Neural cell (in vitro differentiated cells): Measurements from ENCODE around the gene HSPA1A. TPM values are rescaled to one million over a fixed set of nuclear protein-coding genes. Genes with fewer than 3 reads are reported as not detected.
"Not testable (repeated sequence)": the region's sequence is repeated elsewhere in the genome, so short reads cannot be mapped to it uniquely, and the experiment has no call there.

Experiments
- H2AFZ ChIP-seq: fragments of 200-600, 300-800 bp; sonication (generic), shearing (Covaris generic); 2 replicates; pipeline ENCODE4 v1.6.0; 2014; ENCODE audit warnings: low read depth, mild to moderate bottlenecking, antibody characterized with exemption, low read length, moderate library complexity
- H3F3A ChIP-seq: fragments of 200-600 bp; shearing (Covaris generic); 2 replicates; pipeline ENCODE4 v1.6.1; 2016; ENCODE audit warnings: mild to moderate bottlenecking, moderate library complexity, mixed read lengths, antibody characterized with exemption, low read length; ENCODE audit not compliant: insufficient read depth, poor library complexity, severe bottlenecking
- H3K27ac ChIP-seq: fragments of 200-600, 300-800 bp; sonication (generic), shearing (Covaris generic); 2 replicates; pipeline ENCODE4 v1.5.1; 2014; ENCODE audit warnings: mild to moderate bottlenecking, low read length, moderate library complexity
- H3K27me3 ChIP-seq: fragments of 300-800, 200-600 bp; sonication (generic), shearing (Covaris generic); 2 replicates; pipeline ENCODE4 v1.6.0; 2014; ENCODE audit warnings: mild to moderate bottlenecking, low read depth, low read length, moderate library complexity; ENCODE audit not compliant: insufficient read depth
- H3K36me3 ChIP-seq: fragments of 300-800, 200-600 bp; sonication (generic), shearing (Covaris generic); 2 replicates; pipeline ENCODE4 v1.5.1; 2014; ENCODE audit warnings: mild to moderate bottlenecking, antibody characterized with exemption, low read length, moderate library complexity; ENCODE audit not compliant: insufficient read depth
- H3K4me2 ChIP-seq: fragments of 300-800, 200-600 bp; sonication (generic), shearing (Covaris generic); 2 replicates; pipeline ENCODE4 v1.6.0; 2014; ENCODE audit warnings: mild to moderate bottlenecking, low read length
- H3K4me3 ChIP-seq: fragments of 300-800, 200-600 bp; sonication (generic), shearing (Covaris generic); 2 replicates; pipeline ENCODE4 v1.5.1; 2014; ENCODE audit warnings: mild to moderate bottlenecking, low read length, moderate library complexity
- H3K79me2 ChIP-seq: fragments of 200-600 bp; shearing (Covaris generic); replicated peaks from 2 replicates; pipeline ENCODE4 v1.6.0; 2014; ENCODE audit warnings: mild to moderate bottlenecking, low read length, moderate library complexity; ENCODE audit not compliant: insufficient read depth
- H3K9ac ChIP-seq: fragments of 300-800, 200-600 bp; sonication (generic), shearing (Covaris generic); 2 replicates; pipeline ENCODE4 v1.6.1; 2016; ENCODE audit warnings: mild to moderate bottlenecking, low read length, mixed read lengths
- H3K9me2 ChIP-seq: fragments of 200-600 bp; shearing (Covaris generic); 2 replicates; pipeline ENCODE4 v1.6.1; 2016; ENCODE audit warnings: mild to moderate bottlenecking, low read length, mixed read lengths; ENCODE audit not compliant: insufficient read depth
- H3K9me3 ChIP-seq: fragments of 200-600, 300-800 bp; sonication (generic), shearing (Covaris generic); 2 replicates; pipeline ENCODE4 v1.6.1; 2016; ENCODE audit warnings: mild to moderate bottlenecking, mixed run types, low read length, moderate library complexity, mixed read lengths
- H4K20me1 ChIP-seq: fragments of 200-600 bp; shearing (Covaris generic); 2 replicates; pipeline ENCODE4 v1.6.1; 2016; ENCODE audit warnings: mild to moderate bottlenecking, mixed run types; ENCODE audit not compliant: insufficient read depth
- CTCF ChIP-seq: fragments of 450-650 bp; IDR thresholded peaks from 2 replicates; pipeline ENCODE4 v1.5.1; 2014; ENCODE audit warnings: antibody characterized with exemption, mild to moderate bottlenecking, moderate library complexity; ENCODE audit not compliant: poor library complexity, severe bottlenecking
- EP300 ChIP-seq: fragments of 450-650 bp; conservative IDR thresholded peaks from 2 replicates; pipeline ENCODE4 v1.6.1; 2014; ENCODE audit warnings: antibody characterized with exemption, mild to moderate bottlenecking, moderate library complexity; ENCODE audit not compliant: poor library complexity, severe bottlenecking
- EZH2 ChIP-seq: fragments of 200-600, 300-800 bp; shearing (Covaris generic), sonication (generic); IDR thresholded peaks from 2 replicates; pipeline ENCODE4 v1.6.1; 2014; ENCODE audit warnings: antibody characterized with exemption, low read length, borderline replicate concordance, mild to moderate bottlenecking; ENCODE audit not compliant: insufficient read depth, poor library complexity, severe bottlenecking
- MXI1 ChIP-seq: fragments of 450-650 bp; conservative IDR thresholded peaks from 2 replicates; pipeline ENCODE4 v1.6.1; 2014; ENCODE audit warnings: antibody characterized with exemption, mild to moderate bottlenecking; ENCODE audit not compliant: poor library complexity, severe bottlenecking
- POLR2AphosphoS5 ChIP-seq: IDR thresholded peaks from 2 replicates; pipeline ENCODE4 v1.6.1; 2012
- RAD21 ChIP-seq: fragments of 450-650 bp; conservative IDR thresholded peaks from 2 replicates; pipeline ENCODE4 v1.6.1; 2014; ENCODE audit warnings: antibody characterized with exemption, mild to moderate bottlenecking, moderate library complexity
- SMC3 ChIP-seq: fragments of 450-650 bp; conservative IDR thresholded peaks from 2 replicates; pipeline ENCODE4 v1.6.1; 2014; ENCODE audit warnings: antibody characterized with exemption, mild to moderate bottlenecking, moderate library complexity; ENCODE audit not compliant: poor library complexity
- TAF1 ChIP-seq: IDR thresholded peaks from 2 replicates; pipeline ENCODE4 v1.6.1; 2012; ENCODE audit warnings: low read depth
- polyA plus RNA-seq: library from polyadenylated mRNA; depleted of rRNA; stranded (reverse); fragments of >200 nt; gene quantifications from 2 replicates; pipeline ENCODE4 v1.2.3, GENCODE V29; 2014
- TF ChIP-seq, protein P1 (sequence below): IDR thresholded peaks from 2 replicates; pipeline ENCODE4 v1.6.1; 2012; ENCODE audit warnings: borderline replicate concordance

HSPA1A gene
- polyA plus RNA-seq, 1 donor from 2014 or later: 50.9 TPM

GRCh38 chr6:31822036-31822821 is 6.9 kb downstream of the HSPA1A start:
- Histone ChIP-seq H3K79me2 (no peaks in the 10 kb centered on the region), H2AFZ (no peak overlapping the region), H3F3A (peaks cover 3% of the 10 kb centered on the region), H3K27ac (no peak overlapping the region), H3K4me2 (no peak overlapping the region), H3K9ac (no peak overlapping the region), H4K20me1 (no peaks in the 10 kb centered on the region), H3K9me2 (no peaks in the 10 kb centered on the region), H3K36me3 (no peaks in the 10 kb centered on the region), H3K4me3 (peak overlapping the region; percentile 60), H3K27me3 (no peaks in the 10 kb centered on the region), H3K9me3 (no peaks in the 10 kb centered on the region)
- TF ChIP-seq TAF1 (no peak), CTCF (no peak), SMC3 (no peak), MXI1 (no peak), EZH2 (no peak), EP300 (no peak), POLR2AphosphoS5 (no peak), RAD21 (no peak)
- TF ChIP-seq, protein P1, sequence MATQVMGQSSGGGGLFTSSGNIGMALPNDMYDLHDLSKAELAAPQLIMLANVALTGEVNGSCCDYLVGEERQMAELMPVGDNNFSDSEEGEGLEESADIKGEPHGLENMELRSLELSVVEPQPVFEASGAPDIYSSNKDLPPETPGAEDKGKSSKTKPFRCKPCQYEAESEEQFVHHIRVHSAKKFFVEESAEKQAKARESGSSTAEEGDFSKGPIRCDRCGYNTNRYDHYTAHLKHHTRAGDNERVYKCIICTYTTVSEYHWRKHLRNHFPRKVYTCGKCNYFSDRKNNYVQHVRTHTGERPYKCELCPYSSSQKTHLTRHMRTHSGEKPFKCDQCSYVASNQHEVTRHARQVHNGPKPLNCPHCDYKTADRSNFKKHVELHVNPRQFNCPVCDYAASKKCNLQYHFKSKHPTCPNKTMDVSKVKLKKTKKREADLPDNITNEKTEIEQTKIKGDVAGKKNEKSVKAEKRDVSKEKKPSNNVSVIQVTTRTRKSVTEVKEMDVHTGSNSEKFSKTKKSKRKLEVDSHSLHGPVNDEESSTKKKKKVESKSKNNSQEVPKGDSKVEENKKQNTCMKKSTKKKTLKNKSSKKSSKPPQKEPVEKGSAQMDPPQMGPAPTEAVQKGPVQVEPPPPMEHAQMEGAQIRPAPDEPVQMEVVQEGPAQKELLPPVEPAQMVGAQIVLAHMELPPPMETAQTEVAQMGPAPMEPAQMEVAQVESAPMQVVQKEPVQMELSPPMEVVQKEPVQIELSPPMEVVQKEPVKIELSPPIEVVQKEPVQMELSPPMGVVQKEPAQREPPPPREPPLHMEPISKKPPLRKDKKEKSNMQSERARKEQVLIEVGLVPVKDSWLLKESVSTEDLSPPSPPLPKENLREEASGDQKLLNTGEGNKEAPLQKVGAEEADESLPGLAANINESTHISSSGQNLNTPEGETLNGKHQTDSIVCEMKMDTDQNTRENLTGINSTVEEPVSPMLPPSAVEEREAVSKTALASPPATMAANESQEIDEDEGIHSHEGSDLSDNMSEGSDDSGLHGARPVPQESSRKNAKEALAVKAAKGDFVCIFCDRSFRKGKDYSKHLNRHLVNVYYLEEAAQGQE: no peak

- H3K27ac ChIP-seq: not testable (repeated sequence)
Observed at GRCh38 chr6:31823592-31824196, 8.4 kb downstream of the HSPA1A start.

More at GRCh38 chr6:31823592-31824196, 8.4 kb downstream of the HSPA1A start:
- not testable (repeated sequence) for H3K9me3 ChIP-seq, H3K27me3 ChIP-seq, H3K4me3 ChIP-seq, H3K9me2 ChIP-seq, H3K36me3 ChIP-seq, H3K9ac ChIP-seq, H3K4me2 ChIP-seq, H2AFZ ChIP-seq, H3F3A ChIP-seq, H4K20me1 ChIP-seq, H3K79me2 ChIP-seq
